ENCODE results near the gene ZNF593OS. TPM values are rescaled to one million over a fixed set of nuclear protein-coding genes. Genes with fewer than 3 reads are reported as not detected.

The ZNF593OS gene
- total and polyA plus RNA-seq, 2 of the 8 experiments (the other 6 are each of a cell fraction or from before 2014, with no cell fraction given): not detected

- TF ChIP-seq TAF1 (IDR thresholded peaks at IDR 0.05; ENCODE audit: low read depth, low read length): peak; percentile 78
- peak in 1 of 2 experiments; percentile 86; a peak in 2 of 3 replicates for TF ChIP-seq POLR2A (IDR thresholded peaks at IDR 0.05; ENCODE audit: control extremely low read depth in 1 of 2, low read depth in 2 of 2, low read length in 2 of 2)
- peak in 1 of 2 experiments; percentile 69; a peak in 1 of 4 replicates for TF ChIP-seq HDAC2 (IDR thresholded peaks at IDR 0.05; ENCODE audit: borderline replicate concordance in 1 of 2, low read depth in 2 of 2, low read length in 2 of 2)
- peak; percentile 64 for TF ChIP-seq SRF (IDR thresholded peaks at IDR 0.05; ENCODE audit: low read depth, low read length)
- no peak for TF ChIP-seq SP2 (IDR thresholded peaks at IDR 0.05; ENCODE audit: low read length)
- TF ChIP-seq RXRA (IDR thresholded peaks at IDR 0.05; ENCODE audit: insufficient read depth, low read depth, low read length): no peak
- TF ChIP-seq SP1 (IDR thresholded peaks at IDR 0.05; ENCODE audit: low read depth, low read length): peak; percentile 18; the same call in 1 of the 2 replicates
- TF ChIP-seq CEBPB (IDR thresholded peaks at IDR 0.05; ENCODE audit: low read depth, low read length): 0 out of 2 replicates have a peak, but pooled peaks have one; percentile 3
- no peak for TF ChIP-seq RFX5 (IDR thresholded peaks at IDR 0.05; ENCODE audit: borderline replicate concordance, low read depth, low read length)
- peak; percentile 99 for TF ChIP-seq JUND (IDR thresholded peaks at IDR 0.05; ENCODE audit: low read length)
- peak; percentile 68 for TF ChIP-seq TAF7 (optimal IDR thresholded peaks at IDR 0.05; ENCODE audit: borderline replicate concordance, low read depth, low read length)
Observed at GRCh38 chr1:26169669-26170471, 1.8 kb downstream of the ZNF593OS start, which contains the start of gene ZNF593 (continued).

Measured in H1 (cell line).